Activated CD4-positive, alpha-beta T cell treated with anti-CD3 and anti-CD28 coated beads, Interleukin-10, Interleukin-2, amounts not matched to agents 100 ng/mL and 50 ng/mL, durations not matched to agents 16 hours and 8 hours (primary cell): Measurements from ENCODE around the gene BANF2.

Experiments
- DNase-seq: peaks from one replicate; pipeline ENCODE4 v3.0.0-alpha.2; 2020

Gene BANF2

DNA sequence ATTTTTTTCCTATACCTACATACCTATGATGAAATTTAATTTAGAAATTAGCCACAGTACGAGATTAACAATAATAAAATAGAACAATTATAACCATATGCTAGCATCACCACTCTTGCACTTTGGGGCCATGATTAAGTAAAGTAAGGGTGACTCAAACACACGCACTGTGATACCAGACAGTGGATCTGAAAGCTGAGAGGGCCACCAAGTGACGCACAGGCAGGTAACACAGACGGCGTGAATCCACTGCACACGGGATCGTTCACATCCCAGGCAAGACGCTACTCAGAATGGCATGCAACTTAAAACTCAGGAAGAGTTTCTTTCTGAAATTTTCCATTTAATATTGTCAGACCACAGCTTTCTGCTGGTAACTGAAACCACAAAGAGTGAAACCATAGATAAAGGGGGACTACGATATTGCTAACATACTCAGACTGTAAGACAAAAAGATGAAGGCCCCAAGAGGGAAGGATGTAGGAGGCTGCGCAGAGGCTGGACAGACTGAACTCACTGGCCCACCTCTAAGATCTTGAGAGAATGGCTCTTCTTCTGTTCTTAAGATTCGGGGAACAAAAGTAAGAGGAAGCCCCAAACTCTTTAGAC is 35.6 kb upstream of the BANF2 start:
- DNase-seq = peak; percentile 49

DNA sequence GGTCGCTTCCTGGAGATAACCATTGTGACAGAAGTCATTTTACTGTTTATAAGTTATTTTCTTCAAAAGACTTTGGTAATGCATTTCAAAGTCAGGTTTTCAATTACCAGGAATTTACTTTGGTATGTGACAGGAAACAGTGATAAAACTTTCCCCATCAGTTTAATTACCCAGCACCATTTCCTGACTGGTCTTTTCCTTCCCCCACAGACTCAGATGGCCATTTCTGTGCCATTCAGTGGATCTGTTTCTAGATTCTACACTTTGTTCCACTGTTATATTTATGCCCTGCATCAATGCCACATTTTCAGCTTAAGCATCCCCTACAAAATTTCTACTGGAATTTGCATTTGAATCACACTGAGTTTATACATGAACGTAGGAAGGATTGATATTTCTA is 34.0 kb upstream of the BANF2 start:
- no peak for DNase-seq

DNA sequence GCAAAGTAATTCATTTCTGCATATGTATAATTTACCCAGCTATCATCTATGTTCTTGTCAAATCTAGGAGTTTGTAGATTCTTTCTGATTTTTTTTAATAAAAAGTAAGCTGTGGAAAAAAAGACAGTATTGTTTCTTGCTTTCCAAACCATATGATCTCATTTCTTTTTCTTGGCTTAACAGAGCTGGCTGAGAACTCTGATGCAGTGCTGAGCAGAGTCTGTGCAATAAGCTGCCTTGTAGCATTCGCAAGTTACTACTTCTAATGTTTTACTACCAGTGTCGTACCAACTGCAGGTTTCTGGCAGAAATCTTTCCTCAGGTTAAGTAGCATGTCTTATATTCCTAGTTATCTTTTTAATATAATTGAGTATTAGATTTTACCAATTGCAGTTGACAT is 33.3 kb upstream of the BANF2 start:
- no peak for DNase-seq

DNA sequence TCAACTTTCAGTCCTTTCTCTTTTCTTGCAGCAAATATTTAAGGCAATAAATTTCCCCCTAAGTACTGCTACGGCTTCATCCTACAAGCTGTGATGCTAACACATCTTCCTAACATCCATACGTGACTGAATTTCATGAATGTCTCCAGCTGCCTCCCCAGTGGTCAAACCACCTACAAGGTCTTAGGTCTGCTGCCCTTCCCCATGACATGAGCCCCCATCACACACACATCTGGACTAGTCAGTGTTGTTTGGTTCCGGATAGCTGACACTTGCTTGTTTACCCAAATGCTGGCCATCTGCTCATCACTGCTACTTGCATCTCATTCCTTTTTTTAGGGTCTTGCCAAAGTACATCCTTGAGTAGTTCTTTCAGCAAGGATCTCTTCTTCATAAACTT is 32.3 kb upstream of the BANF2 start:
- no peak for DNase-seq

DNA sequence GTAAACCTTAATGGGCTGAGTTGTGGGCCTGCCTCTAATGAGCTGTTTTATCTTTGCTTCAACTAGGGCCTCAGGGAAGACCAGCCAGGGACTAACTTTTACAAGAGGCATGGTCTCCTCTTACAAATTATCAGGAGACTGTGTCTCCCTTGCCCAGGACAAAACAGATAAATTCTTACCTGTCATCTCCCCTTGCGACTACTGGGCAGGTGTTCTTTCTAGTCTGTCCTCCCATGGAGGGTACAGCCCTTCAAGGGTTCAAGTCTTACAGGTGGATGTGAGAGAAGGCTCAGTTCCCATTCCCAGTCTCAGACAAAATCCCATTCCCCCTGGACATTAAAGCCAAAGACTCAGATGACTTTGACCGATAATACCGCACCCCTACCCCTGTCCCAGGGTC is 31.3 kb upstream of the BANF2 start:
- no peak for DNase-seq

DNA sequence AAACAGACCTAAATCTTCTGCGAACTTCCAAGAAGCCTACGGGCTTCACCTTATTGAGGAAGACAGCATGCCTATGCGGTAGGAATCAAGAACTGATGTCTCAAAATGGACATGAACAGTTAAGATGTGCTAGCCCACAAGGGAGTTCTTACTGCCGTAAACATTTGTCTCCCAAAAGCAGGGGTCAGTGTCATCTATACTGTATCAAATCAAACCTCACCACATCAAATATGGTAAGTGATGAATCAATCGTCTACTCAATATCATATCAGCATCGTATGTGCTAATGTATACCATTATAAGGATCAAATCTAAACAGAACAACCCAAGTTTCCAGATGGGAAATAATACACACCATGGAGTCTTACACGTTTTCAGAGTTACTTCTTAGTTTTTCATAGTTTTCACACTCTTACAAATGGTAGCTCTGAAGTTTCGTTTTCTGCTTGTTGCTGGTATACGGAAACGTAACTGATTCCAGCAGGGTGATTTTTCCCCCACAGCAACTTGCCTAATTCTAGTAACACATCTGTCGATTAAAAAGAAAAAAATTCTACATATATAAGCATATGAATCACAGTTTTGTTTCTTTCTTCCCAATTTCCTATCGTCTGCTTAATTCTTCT is 30.3 kb upstream of the BANF2 start:
- DNase-seq = no peak

DNA sequence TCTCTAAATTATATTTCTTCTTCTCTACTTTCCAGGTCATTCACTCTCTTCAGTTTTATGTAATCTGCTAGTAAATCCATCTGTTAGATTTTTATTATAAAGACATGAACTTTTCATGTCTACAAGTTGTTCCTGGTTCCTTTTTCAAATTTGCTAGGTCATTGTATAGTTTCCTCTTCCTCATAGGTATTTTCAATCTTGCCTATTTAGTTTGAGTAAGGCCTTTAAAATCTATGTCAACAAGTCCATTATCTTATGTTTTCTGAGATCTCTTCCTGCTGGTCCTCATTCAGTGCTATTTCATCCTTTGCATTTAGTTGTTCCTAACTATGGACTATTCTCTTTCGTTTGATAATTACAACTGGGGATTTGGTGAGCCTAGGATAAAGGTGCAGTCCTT is 28.8 kb upstream of the BANF2 start:
- no peak for DNase-seq

DNA sequence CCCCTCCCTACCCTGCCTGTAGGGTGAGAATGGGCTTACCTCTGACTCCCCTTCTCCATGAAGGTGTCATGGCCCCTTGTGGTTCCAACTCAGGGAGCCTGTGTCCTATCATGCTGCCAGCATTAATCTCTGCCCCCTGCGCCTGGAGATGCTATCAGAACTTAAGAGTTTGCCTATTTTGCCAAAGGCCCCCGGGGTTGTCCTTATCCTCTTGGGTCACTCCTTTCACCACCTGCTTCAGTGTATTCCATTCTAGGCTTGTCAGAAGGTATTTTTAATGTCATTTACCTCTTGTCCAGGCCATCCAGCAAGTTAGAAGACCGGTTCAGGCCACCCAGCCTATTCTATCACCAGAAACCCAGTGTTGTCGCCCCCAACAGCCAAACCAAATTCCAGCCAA is 28.2 kb upstream of the BANF2 start:
- no peak for DNase-seq

DNA sequence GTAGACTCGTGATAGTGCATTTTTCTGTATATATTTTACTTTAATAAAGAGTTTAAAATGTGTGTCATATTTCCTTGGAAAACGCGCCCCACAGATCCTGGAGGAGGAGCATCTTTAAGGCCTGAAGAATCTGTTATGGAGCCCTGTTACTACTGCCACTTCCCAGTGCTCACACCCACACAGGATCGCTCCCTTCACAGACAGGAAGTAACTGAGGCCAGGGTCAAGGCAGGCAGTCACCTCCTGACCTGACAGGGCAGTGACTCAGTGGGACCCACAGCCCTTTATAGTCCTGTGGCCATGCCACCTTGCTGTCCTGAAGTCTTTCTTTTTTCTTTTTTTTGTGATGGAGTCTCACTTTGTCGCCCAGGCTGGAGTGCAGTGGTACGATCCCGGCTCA is 26.7 kb upstream of the BANF2 start:
- DNase-seq = no peak

DNA sequence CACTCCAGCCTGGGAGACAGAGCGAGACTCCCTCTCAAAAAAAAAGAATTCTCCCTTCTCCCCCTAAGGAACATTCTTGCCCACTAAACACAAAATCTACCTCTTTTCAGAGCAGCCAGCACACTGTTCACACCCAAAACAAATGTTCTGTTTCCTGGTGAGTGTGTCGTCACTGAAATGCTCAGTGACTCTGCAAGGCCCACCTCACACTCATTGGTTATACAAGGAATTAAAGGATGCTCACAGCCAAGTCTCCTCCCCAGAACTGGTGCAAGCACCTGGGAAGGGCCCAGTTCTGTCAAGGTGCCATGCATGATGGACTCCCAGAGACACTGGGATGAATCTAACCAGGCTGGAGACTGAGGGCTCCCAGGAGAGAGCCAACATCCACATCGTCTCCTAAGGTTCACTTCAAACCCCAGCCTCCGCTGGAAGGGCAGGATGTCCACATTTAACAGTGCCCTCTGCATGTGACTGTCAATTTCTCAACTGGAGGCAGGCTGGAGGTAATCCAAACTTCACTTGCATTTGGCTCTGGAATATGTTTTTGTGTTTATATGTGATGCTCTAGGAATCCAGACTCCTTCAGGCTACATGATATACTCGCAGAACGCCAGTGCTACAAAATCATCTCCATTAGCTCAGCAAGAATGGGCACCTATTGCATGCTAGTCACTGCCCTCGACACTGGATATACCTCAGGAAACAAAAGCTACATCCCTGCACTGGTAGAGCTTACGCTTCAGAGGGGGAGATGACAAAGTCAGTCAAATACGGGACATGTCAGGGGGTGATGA is 24.8 kb upstream of the BANF2 start:
- no peak for DNase-seq

DNA sequence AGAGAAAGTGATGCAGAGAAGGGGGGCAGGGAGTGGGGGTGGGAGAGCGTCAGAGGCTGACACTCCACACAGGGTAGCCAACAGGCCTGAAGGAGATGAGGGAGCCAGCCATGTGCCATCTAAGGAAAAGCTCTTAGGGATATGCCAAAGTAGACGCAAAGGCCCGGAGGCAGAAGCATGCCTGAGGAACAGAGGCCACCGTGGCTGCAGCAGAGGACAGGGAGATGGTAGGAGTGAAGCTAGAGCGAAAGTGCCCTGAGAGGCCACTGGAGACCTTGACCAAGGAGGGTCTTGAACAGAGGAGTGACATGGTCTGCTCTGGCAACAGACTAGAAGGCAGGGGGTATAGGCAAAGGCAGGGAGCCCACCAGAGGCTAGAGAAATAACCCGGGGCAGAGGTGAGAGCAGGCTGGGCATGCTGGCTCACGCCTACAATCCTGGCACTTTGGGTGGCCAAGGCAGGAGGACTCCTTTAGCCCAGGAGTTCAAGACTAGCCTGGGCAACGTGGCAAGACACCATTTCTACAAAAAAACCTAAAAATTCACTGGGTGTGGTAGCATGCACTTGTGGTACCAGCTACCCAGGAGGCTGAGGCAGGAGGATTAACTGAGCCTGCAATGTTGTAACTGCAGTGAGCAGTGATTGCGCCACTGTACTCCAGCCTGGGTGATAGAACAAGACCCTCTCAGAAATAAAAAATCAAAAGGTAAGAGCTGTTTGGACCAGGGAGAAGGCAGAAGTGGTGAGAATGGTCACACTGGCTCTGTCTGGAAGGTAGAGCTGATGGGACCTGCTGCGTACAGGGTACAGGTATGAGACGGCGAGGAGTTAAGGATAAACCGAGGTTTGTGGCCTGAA is 24.0 kb upstream of the BANF2 start:
- no peak for DNase-seq

DNA sequence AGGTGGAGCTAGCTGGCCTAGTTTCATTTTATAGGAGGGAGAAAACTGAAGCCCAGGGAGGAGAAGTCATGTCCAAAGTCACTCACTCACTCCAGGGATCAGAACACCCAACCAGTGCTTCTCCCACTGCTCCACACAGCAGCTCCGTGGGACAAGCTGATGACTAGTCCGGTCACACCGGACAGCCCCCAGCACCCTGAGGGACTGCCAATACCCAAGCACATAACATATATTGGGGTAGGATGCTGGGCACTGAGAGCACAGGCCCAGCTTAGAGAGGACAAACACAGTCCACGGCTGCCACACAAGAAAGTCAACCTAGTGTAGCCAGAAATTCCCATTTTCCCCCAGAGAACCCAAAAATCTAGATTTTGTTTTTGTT is 23.4 kb upstream of the BANF2 start:
- no peak for DNase-seq

DNA sequence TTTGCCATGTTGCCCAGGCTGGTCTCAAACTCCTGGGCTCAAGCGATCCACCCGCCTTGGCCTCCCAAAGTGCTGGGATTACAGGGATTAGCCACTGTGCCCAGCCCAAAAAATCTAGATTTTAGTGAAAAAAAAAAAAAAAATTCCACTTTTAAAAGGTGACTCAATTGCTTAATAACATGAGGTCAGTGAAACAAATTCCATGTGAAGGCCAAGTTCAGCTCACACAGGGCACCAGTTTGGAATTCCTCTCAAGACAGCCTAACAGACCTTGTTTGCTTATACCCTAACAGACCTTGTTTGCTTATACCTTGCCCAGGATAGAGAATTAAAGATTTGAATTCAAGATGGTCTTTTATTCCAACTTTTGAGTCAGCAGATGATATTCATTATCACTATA is 22.8 kb upstream of the BANF2 start:
- DNase-seq = no peak

DNA sequence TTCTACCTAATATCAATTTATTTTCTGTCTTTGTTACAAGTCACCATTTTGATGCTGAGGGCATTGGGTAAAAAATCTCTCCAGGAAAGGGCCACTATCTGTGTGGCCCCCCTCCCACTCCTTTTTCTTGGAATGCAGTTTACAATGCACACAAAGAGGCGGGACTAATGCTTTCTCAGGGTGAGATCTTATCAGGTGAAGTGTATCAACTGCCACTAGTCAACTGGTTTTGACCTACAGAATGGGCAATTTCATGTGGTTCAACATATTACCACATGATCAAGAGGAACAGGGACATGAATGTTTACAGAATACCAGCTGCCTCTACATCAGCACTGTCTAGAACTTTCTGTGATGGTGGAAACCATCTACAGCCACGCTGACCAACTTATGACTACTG is 21.5 kb upstream of the BANF2 start:
- no peak for DNase-seq

DNA sequence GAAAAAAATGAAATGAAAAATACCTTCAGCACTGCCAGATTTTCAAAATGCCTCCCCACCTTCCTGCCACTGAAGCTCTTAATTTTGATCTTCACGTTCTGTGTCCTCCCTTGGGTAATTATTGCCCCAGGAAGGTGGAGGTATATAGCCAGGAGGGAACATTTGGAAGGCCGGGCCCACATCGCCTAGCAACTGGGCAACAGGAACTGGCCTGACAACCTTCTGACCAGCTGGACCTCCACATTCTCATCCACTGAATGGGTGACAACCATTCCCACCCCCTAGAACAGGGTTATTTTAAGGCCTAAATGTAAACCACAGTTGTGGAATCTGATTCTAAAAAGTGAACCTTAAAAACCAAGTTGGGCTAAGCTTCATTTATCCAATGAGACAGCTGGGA is 20.9 kb upstream of the BANF2 start:
- no peak for DNase-seq

DNA sequence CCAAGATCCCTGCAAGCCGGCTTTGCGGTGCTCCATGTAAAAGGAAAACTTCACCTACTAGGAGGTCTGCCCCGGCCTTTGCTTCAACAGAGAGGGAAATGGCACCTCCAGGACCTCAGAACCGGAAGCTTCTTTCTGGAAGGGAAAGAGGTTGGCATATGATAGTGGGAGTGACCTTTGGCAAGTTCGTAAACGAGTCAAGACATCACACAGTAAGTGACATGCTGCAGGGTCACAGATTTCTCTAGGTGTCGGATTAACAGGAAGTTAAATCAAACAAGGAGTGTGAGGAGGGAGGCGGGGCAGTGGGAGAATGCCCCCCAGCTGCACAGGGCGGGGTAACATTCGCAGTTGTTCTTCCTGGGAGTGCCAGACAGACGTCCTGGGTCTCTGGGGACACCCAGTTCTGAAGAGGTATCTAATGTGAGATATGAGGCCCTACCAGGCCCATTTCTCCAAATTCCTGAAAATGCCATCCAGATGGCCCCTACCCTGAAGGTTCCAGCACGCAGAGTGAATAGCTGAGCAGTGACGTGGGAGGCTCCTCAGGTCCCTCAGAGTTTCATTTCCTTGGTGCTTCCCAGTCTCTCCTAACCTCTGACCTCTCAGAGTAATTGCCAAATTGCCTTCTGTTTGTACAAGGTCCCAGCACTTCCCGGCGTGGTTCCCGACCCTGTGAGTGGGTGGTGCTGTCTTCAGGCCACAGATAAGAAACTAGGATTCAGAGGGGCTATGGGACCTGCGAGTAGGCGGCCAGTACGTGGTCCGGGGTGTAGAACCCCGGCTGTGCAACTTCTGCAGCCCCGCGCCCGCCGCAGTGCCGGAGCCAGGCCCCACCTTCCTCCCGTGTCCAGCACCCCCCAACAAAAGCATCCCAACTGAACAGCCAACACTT is 19.6 kb upstream of the BANF2 start:
- no peak for DNase-seq

DNA sequence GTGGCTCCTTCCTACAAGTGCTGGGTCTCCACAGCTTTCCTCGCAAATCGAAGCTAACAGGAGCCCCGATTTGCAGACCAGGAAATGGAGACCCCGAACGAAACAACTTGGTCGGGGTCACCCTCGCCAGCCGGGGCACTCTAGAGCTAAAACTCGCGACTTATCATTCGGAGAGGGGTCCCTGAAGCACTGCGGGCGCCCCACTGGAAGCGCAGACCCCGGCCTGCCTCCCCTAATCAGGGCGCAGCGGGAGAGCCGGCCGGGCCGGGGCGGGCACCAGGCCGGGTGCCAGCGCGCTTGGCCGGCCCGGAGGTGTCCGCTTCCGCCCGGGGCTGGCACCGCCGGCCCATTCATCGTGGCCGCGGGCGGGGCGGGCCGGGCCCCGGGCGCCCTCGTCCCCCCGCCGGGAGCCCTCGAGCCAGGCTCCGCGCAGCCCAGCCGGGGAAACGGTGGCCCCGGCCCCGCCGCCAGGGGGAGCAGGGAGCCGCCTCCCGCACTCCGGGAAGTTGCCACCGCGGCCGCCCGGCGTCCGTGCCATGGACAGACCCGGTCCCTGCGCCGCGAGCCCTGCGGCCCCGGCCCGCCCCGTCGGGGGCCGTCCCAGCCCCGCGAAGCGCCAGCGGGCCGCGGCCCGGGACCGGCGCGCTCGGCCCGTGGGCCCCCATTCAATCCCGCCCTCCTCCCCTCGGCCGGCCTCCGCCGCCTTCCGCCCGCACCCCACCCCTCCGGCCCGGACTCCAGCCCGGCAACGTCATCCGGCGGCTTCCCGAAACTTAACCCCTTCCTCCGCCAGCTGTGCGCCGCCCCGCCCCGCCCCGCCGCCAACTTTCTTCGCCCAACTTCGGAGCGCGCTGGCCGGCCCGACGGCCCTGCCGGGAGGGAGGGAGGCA is 18.7 kb upstream of the BANF2 start:
- DNase-seq = peak; percentile 81

DNA sequence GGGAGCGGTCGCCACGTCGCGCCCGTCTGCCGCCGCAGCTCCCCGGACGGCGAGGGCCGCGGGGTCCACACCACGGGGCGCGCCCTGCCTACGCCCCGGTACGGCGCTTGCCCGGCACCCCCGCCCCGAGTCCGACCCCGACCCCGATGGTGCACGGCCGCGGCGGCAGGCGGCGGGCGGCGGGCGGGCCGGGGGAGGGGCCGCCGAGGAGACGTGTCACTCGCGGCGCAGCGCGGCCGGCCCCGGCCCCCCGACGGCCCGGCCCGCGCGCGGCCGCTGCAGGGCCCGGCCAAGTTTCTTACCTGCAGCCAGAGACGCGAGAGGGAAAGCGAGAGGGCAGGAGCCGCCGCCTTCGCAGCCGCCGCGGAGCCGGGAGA is 18.1 kb upstream of the BANF2 start:
- no peak for DNase-seq

DNA sequence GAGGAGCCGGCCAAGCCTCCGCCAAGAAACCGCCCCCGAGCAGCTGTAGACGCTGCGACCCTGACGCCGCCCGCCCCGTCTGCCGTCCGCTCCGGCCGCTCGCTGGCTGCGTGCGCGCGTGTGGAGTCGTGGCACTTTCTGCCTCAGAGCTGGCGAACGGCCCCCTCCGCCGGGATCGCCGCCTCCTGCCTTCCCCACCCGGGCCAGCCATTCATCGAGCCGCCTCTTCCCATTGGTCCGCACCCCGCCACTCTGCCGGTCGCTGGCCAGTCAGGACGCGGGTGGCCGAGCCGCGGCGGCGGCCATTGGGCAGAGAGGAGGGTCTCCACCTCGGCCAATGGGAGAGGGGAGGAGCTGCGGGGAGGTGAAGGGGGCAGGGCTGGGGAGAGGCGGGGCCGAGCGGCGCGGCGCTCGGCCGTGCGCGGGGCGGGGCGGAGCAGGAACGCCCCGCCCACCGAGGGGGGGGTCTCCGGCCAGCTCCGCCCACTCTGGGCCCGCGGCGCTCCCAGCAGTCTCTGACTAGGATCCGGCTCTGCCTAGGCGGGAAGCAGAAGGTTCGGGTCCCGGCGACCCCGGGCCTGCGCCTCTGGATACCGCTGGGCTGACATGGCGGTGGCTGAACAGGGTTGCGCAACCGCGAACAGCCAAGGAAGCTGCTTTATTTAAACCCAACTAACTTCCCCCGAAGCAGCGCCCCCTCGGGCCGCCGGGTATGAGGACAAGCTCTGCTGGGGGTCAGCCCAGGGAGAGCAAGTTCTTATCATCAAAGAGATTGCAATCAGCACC is 17.5 kb upstream of the BANF2 start, which contains the start of gene RRBP1:
Gene RRBP1 (minus strand): TSS at position 140 of the 786 bp plus-strand sequence. CDS start 21,735 bp downstream, outside the sequence.
- peak; percentile 99 for DNase-seq

DNA sequence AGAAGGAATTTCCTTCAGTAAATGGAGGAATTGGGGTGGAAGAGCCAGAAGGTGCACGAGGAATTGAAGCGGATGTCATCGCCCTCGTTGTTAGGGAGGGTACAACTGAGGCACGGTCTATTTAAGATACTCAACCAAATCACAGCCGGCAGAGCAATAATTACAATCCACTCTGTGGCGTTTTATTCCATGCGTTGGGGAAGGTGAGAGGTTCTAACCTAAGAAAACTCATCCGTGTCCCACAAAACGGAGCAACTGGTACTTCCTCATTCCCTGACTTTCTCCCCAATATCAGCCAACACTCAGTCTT is 16.9 kb upstream of the BANF2 start:
- no peak for DNase-seq
